HL-60/S4 treated with phorbol 12-myristate 13-acetate at 8.2 ng/mL for 4 days and 3 days (cell line): Measurements from ENCODE around the gene PSENEN.

Experiments used
- in situ Hi-C: fragments of 300-500 bp; cut with MboI; formaldehyde crosslinking; loops from 2 replicates; pipeline ENCODE4 v1.15.0; 2022; ENCODE audit warnings: low sequenced_read_pairs

The PSENEN gene

GRCh38 chr19:35745328-35746086 lies at the start of gene PSENEN, which contains the start of gene U2AF1L4:
PSENEN (plus strand) TSS chr19:35745651; CDS start chr19:35745931, 280 bp downstream.
U2AF1L4 (minus strand) TSS chr19:35745418; CDS start chr19:35745391, 27 bp downstream.
- in situ Hi-C loops = no loop called here

- in situ Hi-C loops = no loop called here
Measured at GRCh38 chr19:35695895-35696422, 49.5 kb upstream of the PSENEN start.

- in situ Hi-C loops = no loop called here
Measured at GRCh38 chr19:35696835-35697234, 48.6 kb upstream of the PSENEN start.

- in situ Hi-C loops = no loop called here
Measured at GRCh38 chr19:35702223-35703012, 43.0 kb upstream of the PSENEN start.

GRCh38 chr19:35703343-35703742 lies 42.1 kb upstream of the PSENEN start:
- in situ Hi-C loops = no loop called here

- in situ Hi-C loops = no loop called here
Measured at GRCh38 chr19:35704218-35704617, 41.2 kb upstream of the PSENEN start, which contains the start of gene ZBTB32. ZBTB32 (plus strand) TSS chr19:35704558; CDS start chr19:35714627, 10,069 bp downstream.

GRCh38 chr19:35708391-35708790 lies 37.1 kb upstream of the PSENEN start:
- in situ Hi-C loops = no loop called here

GRCh38 chr19:35710784-35711723 lies 34.4 kb upstream of the PSENEN start:
- in situ Hi-C loops = no loop called here

GRCh38 chr19:35712567-35713505 lies 32.6 kb upstream of the PSENEN start:
- in situ Hi-C loops = no loop called here

GRCh38 chr19:35713506-35713850 lies 32.0 kb upstream of the PSENEN start:
- in situ Hi-C loops = no loop called here

GRCh38 chr19:35713904-35714495 lies 31.5 kb upstream of the PSENEN start:
- in situ Hi-C loops = no loop called here

GRCh38 chr19:35714601-35715354 lies 30.7 kb upstream of the PSENEN start:
- in situ Hi-C loops = no loop called here

- in situ Hi-C loops = no loop called here
Measured at GRCh38 chr19:35715355-35715809, 30.1 kb upstream of the PSENEN start.

GRCh38 chr19:35715981-35716800 lies 29.3 kb upstream of the PSENEN start:
- in situ Hi-C loops = no loop called here

- in situ Hi-C loops = no loop called here
Measured at GRCh38 chr19:35716801-35717664, 28.4 kb upstream of the PSENEN start.

- in situ Hi-C loops = no loop called here
Measured at GRCh38 chr19:35717665-35718344, 27.6 kb upstream of the PSENEN start, which contains the start of gene KMT2B. KMT2B (plus strand) TSS chr19:35718003; CDS start chr19:35718019, 16 bp downstream.
